ENCODE measurements around the gene BCKDHA. TPM values are rescaled to one million over a fixed set of nuclear protein-coding genes. Genes with fewer than 3 reads are reported as not detected.
"Not testable (repeated sequence)": the region's sequence is repeated elsewhere in the genome, so short reads cannot be mapped to it uniquely, and the experiment has no call there.

BCKDHA gene
- total and polyA plus RNA-seq, 12 donors: 19.5 to 74.6 (median 42.5) TPM

- WGBS, 2 donors: 95 to 98% methylated on average over 2 of the region's 2 CpGs
- no peaks in the 10 kb centered on the region for H3K36me3 ChIP-seq
- DNase-seq (no peak), ATAC-seq (no peak)
- no peak for TF ChIP-seq CTCF (IDR thresholded peaks at IDR 0.05)
- H3K9me3 ChIP-seq: no peaks in the 10 kb centered on the region
- peaks cover 0 to 60% (median 17%) of the 10 kb centered on the region in 9 donors for H3K4me1 ChIP-seq
- no peaks in the 10 kb centered on the region for H3K27me3 ChIP-seq
- intact Hi-C loops (cut with DNase I): no loop called here
- H3K4me3 ChIP-seq: no peak overlapping the region
- no peak overlapping the region for H3K27ac ChIP-seq
These were observed 27.8 kb upstream of the BCKDHA start for GRCh38 chr19:41369769-41370168.

GRCh38 chr19:41371119-41371518 lies 26.5 kb upstream of the BCKDHA start:
- H3K27ac ChIP-seq: not testable (repeated sequence)

GRCh38 chr19:41371541-41371940 lies 26.1 kb upstream of the BCKDHA start:
- no peaks in the 10 kb centered on the region for H3K27me3 ChIP-seq
- TF ChIP-seq CTCF (IDR thresholded peaks at IDR 0.05): no peak
- no peak overlapping the region for H3K4me3 ChIP-seq
- intact Hi-C loops (cut with DNase I): no loop called here
- ATAC-seq (no peak), DNase-seq (no peak)
- H3K36me3 ChIP-seq: no peaks in the 10 kb centered on the region
- H3K27ac ChIP-seq: no peak overlapping the region
- no peaks in the 10 kb centered on the region for H3K9me3 ChIP-seq
- H3K4me1 ChIP-seq: peaks cover 0 to 50% (median 24%) of the 10 kb centered on the region in 9 donors
- 92 to 95% methylated on average over 8 of the region's 8 CpGs for whole genome bisulfite sequencing, 2 donors

More at GRCh38 chr19:41371119-41371518, 26.5 kb upstream of the BCKDHA start:
- peaks cover 0 to 52% (median 20%) of the 10 kb centered on the region in 9 donors for H3K4me1 ChIP-seq
- ATAC-seq; H3K9me3 ChIP-seq; DNase-seq; intact Hi-C loops (cut with DNase I); H3K36me3 ChIP-seq; H3K27me3 ChIP-seq; H3K4me3 ChIP-seq: not testable (repeated sequence)
- 96 to 98% methylated on average over 5 of the region's 5 CpGs for WGBS, 2 donors

GRCh38 chr19:41372501-41372900 lies 25.1 kb upstream of the BCKDHA start:
- H3K36me3 ChIP-seq: no peaks in the 10 kb centered on the region
- TF ChIP-seq CTCF (IDR thresholded peaks at IDR 0.05): no peak
- intact Hi-C loops (cut with DNase I): no loop called here
- H3K27ac ChIP-seq: no peak overlapping the region
- H3K27me3 ChIP-seq: no peaks in the 10 kb centered on the region
- DNase-seq (no peak), ATAC-seq (no peak)
- H3K4me1 ChIP-seq: peaks cover 0 to 48% (median 27%) of the 10 kb centered on the region in 9 donors
- 74 to 78% methylated on average over 2 of the region's 2 CpGs for WGBS, 2 donors
- H3K4me3 ChIP-seq: no peak overlapping the region
- H3K9me3 ChIP-seq: no peaks in the 10 kb centered on the region

- 9 to 14% methylated on average over 12 of the region's 12 CpGs for WGBS, 2 donors
- TF ChIP-seq CTCF (IDR thresholded peaks at IDR 0.05): no peak
These were observed 23.6 kb upstream of the BCKDHA start for GRCh38 chr19:41373993-41374392.

More at GRCh38 chr19:41373993-41374392, 23.6 kb upstream of the BCKDHA start:
- Histone ChIP-seq H3K4me3 (no peak overlapping the region), H3K27ac (no peak overlapping the region), H3K27me3 (no peaks in the 10 kb centered on the region), H3K36me3 (no peaks in the 10 kb centered on the region), H3K4me1 (peaks cover 0 to 46% (median 27%) of the 10 kb centered on the region in 9 donors), H3K9me3 (no peaks in the 10 kb centered on the region)
- intact Hi-C loops (cut with DNase I): no loop called here
- DNase-seq: peak; percentile 89 to 90
- peak; percentile 76 to 88 (median 82) for ATAC-seq

Measured in heart right ventricle (tissue), 16 donors.